IMR-90 (cell line): ENCODE results near the gene C1QTNF5. TPM values are rescaled to one million over a fixed set of nuclear protein-coding genes. Genes with fewer than 3 reads are reported as not detected.

Source experiments
- ATAC-seq: fragments of 200-7000 bp; cut with Tn5 transposase; 2 replicates; pipeline ENCODE4 v1.9.1; 2020; ENCODE audit warnings: low read depth, mild to moderate bottlenecking, moderate library complexity
- BruUV-seq: library from RNA; stranded (reverse); fragments of 400-500 nt; replicated peaks from 2 replicates; lab custom pipeline; 2021; lab: Mats Ljungman, UMichigan
- CTCF ChIA-PET: fragments of 300-600 bp; formaldehyde crosslinking; extraction: SDS; loops from one replicate; lab custom pipeline; 2021; ENCODE audit warnings: antibody characterized with exemption; lab: Yijun Ruan, JAX
- POLR2A ChIA-PET: fragments of 300-600 bp; sonication (Branson Sonifier 250); formaldehyde crosslinking; loops from one replicate; lab custom pipeline; 2022; ENCODE audit warnings: antibody characterized with exemption; ENCODE audit not compliant: unreplicated experiment; lab: Charles Lee
- DNase-seq: peaks from one replicate; pipeline ENCODE4 v3.0.0; 2013
- H2AFZ ChIP-seq: replicated peaks from 2 replicates; pipeline ENCODE3; 2013; ENCODE audit warnings: low read length, mild to moderate bottlenecking; ENCODE audit not compliant: poor library complexity
- H2AK5ac ChIP-seq: 2 replicates; pipeline ENCODE4 v1.6.1; 2013; ENCODE audit warnings: low read depth, low read length, inconsistent platforms
- H2AK9ac ChIP-seq: replicated peaks from 2 replicates; pipeline ENCODE3; 2013; ENCODE audit warnings: mild to moderate bottlenecking, low read depth, low read length, moderate library complexity; ENCODE audit not compliant: poor library complexity
- H2BK120ac ChIP-seq: 2 replicates; pipeline ENCODE4 v1.6.1; 2013; ENCODE audit warnings: low read depth, low read length, inconsistent platforms
- H2BK15ac ChIP-seq: 3 replicates; pipeline ENCODE4 v1.6.1; 2013; ENCODE audit warnings: low read depth, low read length, inconsistent platforms
- H2BK20ac ChIP-seq: 2 replicates; pipeline ENCODE4 v1.6.1; 2013; ENCODE audit warnings: low read depth, mild to moderate bottlenecking, inconsistent platforms, low read length, moderate library complexity
- H2BK5ac ChIP-seq: 2 replicates; pipeline ENCODE4 v1.6.1; 2013; ENCODE audit warnings: mild to moderate bottlenecking, low read depth, low read length, inconsistent platforms; ENCODE audit not compliant: poor library complexity, severe bottlenecking
- H3K14ac ChIP-seq: replicated peaks from 2 replicates; pipeline ENCODE4 v1.6.1; 2013; ENCODE audit warnings: low read depth, low read length, inconsistent platforms
- H3K18ac ChIP-seq: 2 replicates; pipeline ENCODE4 v1.6.1; 2013; ENCODE audit warnings: low read depth, low read length, control low read depth
- H3K23ac ChIP-seq: 2 replicates; pipeline ENCODE4 v1.6.1; 2013; ENCODE audit warnings: low read depth, low read length, inconsistent platforms
- H3K27ac ChIP-seq: 2 replicates; pipeline ENCODE4 v1.5.1; 2013; ENCODE audit warnings: mild to moderate bottlenecking, control low read depth, low read length; ENCODE audit not compliant: insufficient read depth
- H3K27me3 ChIP-seq: 2 replicates; pipeline ENCODE4 v1.6.1; 2013; ENCODE audit warnings: low read length; ENCODE audit not compliant: control insufficient read depth, insufficient read depth
- H3K36me3 ChIP-seq: 2 replicates; pipeline ENCODE4 v1.6.1; 2013; ENCODE audit warnings: low read length, mixed read lengths; ENCODE audit not compliant: control insufficient read depth, insufficient read depth
- H3K4ac ChIP-seq: 2 replicates; pipeline ENCODE4 v1.6.1; 2013; ENCODE audit warnings: low read depth, low read length, inconsistent platforms
- H3K4me1 ChIP-seq: 2 replicates; pipeline ENCODE4 v1.6.1; 2013; ENCODE audit warnings: low read length, mixed read lengths; ENCODE audit not compliant: control insufficient read depth, insufficient read depth
- H3K4me2 ChIP-seq: 2 replicates; pipeline ENCODE4 v1.6.1; 2013; ENCODE audit warnings: low read depth, mild to moderate bottlenecking, control low read depth, low read length, moderate library complexity
- H3K4me3 ChIP-seq: 2 replicates; pipeline ENCODE4 v1.5.1; 2013; ENCODE audit warnings: low read depth, mild to moderate bottlenecking, control low read depth, low read length, moderate library complexity; ENCODE audit not compliant: insufficient read depth
- H3K56ac ChIP-seq: 2 replicates; pipeline ENCODE4 v1.6.1; 2013; ENCODE audit warnings: low read length, inconsistent platforms; ENCODE audit not compliant: insufficient read depth; ENCODE audit errors: extremely low read depth
- H3K79me1 ChIP-seq, 2 experiments: 2 replicates each; pipeline ENCODE4 v1.6.1; 2013; ENCODE audit warnings: low read length in 2 of 2, inconsistent platforms in 1 of 2, low read depth in 1 of 2
- H3K9ac ChIP-seq: 2 replicates; pipeline ENCODE4 v1.6.1; 2013; ENCODE audit warnings: low read depth, low read length, control low read depth
- H3K9me1 ChIP-seq: 2 replicates; pipeline ENCODE4 v1.6.1; 2013; ENCODE audit warnings: low read length, inconsistent platforms; ENCODE audit not compliant: insufficient read depth
- H3K9me3 ChIP-seq: 2 replicates; pipeline ENCODE4 v1.6.1; 2013; ENCODE audit warnings: low read length; ENCODE audit not compliant: control insufficient read depth, insufficient read depth
- H4K20me1 ChIP-seq: 2 replicates; pipeline ENCODE4 v1.6.1; 2013; ENCODE audit warnings: low read length, inconsistent platforms; ENCODE audit not compliant: insufficient read depth
- H4K5ac ChIP-seq: 2 replicates; pipeline ENCODE4 v1.6.1; 2013; ENCODE audit warnings: mild to moderate bottlenecking, low read depth, low read length, control low read depth
- H4K8ac ChIP-seq, 2 experiments: 2 replicates each; pipeline ENCODE4 v1.6.1; 2013; ENCODE audit warnings: low read depth in 2 of 2, low read length in 2 of 2, control low read depth in 1 of 2, inconsistent platforms in 1 of 2
- H4K91ac ChIP-seq: 2 replicates; pipeline ENCODE4 v1.6.1; 2013; ENCODE audit warnings: low read depth, low read length, inconsistent platforms; ENCODE audit not compliant: insufficient read depth
- MXI1 ChIP-seq: IDR thresholded peaks from 2 replicates; pipeline ENCODE4 v1.6.1; 2012; ENCODE audit warnings: low read depth, mild to moderate bottlenecking, low read length, moderate library complexity, borderline replicate concordance
- WGBS, 2 experiments: methylation state at CpG; one replicate each; pipeline versions ENCODE4 v1.1.5 to v1.1.7; 2013; ENCODE audit warnings: missing lambda C conversion rate in 2 of 2; ENCODE audit not compliant: insufficient read length in 1 of 2; ENCODE audit errors: extremely low coverage in 2 of 2; 5-methylcytosine and 5-hydroxymethylcytosine counted together
- dilution Hi-C: fragments of 300-500 bp; cut with HindIII; formaldehyde crosslinking; loops from one replicate; pipeline ENCODE4 v1.14.3; 2018; ENCODE audit warnings: low sequenced_read_pairs; ENCODE audit not compliant: unreplicated experiment
- in situ Hi-C: fragments of 300-500 bp; cut with MboI; formaldehyde crosslinking; loops from 3 replicates; pipeline ENCODE4 v1.14.3; 2019; ENCODE audit warnings: low sequenced_read_pairs, inconsistent platforms, mixed read lengths
- intact Hi-C: fragments of 100-400 bp; cut with micrococcal nuclease; formaldehyde crosslinking; loops from 2 replicates; pipeline ENCODE4 v1.10.0; 2022
- polyA plus RNA-seq, 3 experiments: library from polyadenylated mRNA; depleted of rRNA; stranded (reverse); fragments of >200 nt; gene quantifications; 2 replicates each; pipeline ENCODE4 v1.2.3, GENCODE V29; 2012; ENCODE audit warnings: low replicate concordance in 1 of 3
- total RNA-seq: library from RNA; depleted of rRNA; stranded (reverse); fragments of >200 nt; gene quantifications from 2 replicates; pipeline ENCODE4 v1.2.3, GENCODE V29; 2012

The C1QTNF5 gene
- total and polyA plus RNA-seq, 2 of the 4 experiments (the other 2 are of a cell fraction), result 2.0 to 5.4 TPM

GRCh38 chr11:119300198-119300964 is 40.3 kb downstream of the C1QTNF5 start:
- dilution Hi-C loops (no loop called here), in situ Hi-C loops (no loop called here), intact Hi-C loops (no loop called here)
- Histone ChIP-seq H3K14ac (no peak overlapping the region), H3K18ac (no peak overlapping the region), H4K91ac (no peak overlapping the region), H3K23ac (no peak overlapping the region), H3K4me1 (no peaks in the 10 kb centered on the region), H2BK20ac (no peak overlapping the region), H3K27ac (no peak overlapping the region), H4K5ac (no peak overlapping the region), H3K27me3 (no peaks in the 10 kb centered on the region), H2BK5ac (no peak overlapping the region), H3K56ac (no peak overlapping the region), H3K36me3 (peaks cover 34% of the 10 kb centered on the region), H3K9me3 (no peaks in the 10 kb centered on the region), H3K4ac (no peak overlapping the region), H3K9ac (no peak overlapping the region), H2AK5ac (no peak overlapping the region), H2BK120ac (no peak overlapping the region), H3K79me1 (peaks cover 10 to 53% of the 10 kb centered on the region in 2 experiments), H3K4me2 (no peak overlapping the region), H2AK9ac (no peak overlapping the region), H4K20me1 (no peaks in the 10 kb centered on the region), H4K8ac (no peak overlapping the region), H3K4me3 (no peak overlapping the region), H2BK15ac (no peak overlapping the region), H3K9me1 (peaks cover 5% of the 10 kb centered on the region; the same call in 1 of the 2 replicates), H2AFZ (no peak overlapping the region)
- no peak for ATAC-seq
- no peak for DNase-seq
- 86% methylated on average over 2 of the region's 3 CpGs; no CpG with 5 or more reads in 1 of the 2 experiments for WGBS, 2 experiments
- ChIA-PET CTCF (interaction anchor here (1.1 kb wide), 1 partner anchor 16 kb away, joined by 3 read pairs; no protein-coding TSS in a partner anchor), POLR2A (no interaction called here)
- TF ChIP-seq MXI1, result no peak
- BruUV-seq, result no TSS peak
